K562 (cell line): ENCODE data around the gene C2orf42. TPM values are rescaled to one million over a fixed set of nuclear protein-coding genes. Genes with fewer than 3 reads are reported as not detected.

Source experiments
- CHD1 ChIP-seq: fragments of 200-600 bp; sonication (generic); IDR thresholded peaks from one replicate; pipeline ENCODE4 v1.6.1; 2012; ENCODE audit warnings: mild to moderate bottlenecking, moderate library complexity, low read length, inconsistent platforms
- CHD7 ChIP-seq: fragments of 200-600 bp; sonication (generic); IDR thresholded peaks from one replicate; pipeline ENCODE4 v1.6.1; 2012; ENCODE audit warnings: mild to moderate bottlenecking, low read depth, low read length, inconsistent platforms
- FOXP1 ChIP-seq: sonication (generic); formaldehyde crosslinking; IDR thresholded peaks from 2 replicates; pipeline ENCODE4 v1.8.0; 2022; ENCODE audit warnings: mild to moderate bottlenecking, missing genetic modification reagents
- NCOR1 ChIP-seq: fragments of 450-650 bp; IDR thresholded peaks from 2 replicates; pipeline ENCODE4 v1.6.1; 2016; ENCODE audit warnings: mild to moderate bottlenecking, moderate library complexity
- POLR2G ChIP-seq: fragments of 200-400 bp; formaldehyde crosslinking; IDR thresholded peaks from 2 replicates; pipeline ENCODE4 v1.6.1; 2017; ENCODE audit warnings: low read depth, mild to moderate bottlenecking, antibody characterized with exemption, low read length, moderate library complexity
- ZFP30 ChIP-seq: fragments of 250-450 bp; sonication (Bioruptor Pico); IDR thresholded peaks from 2 replicates; pipeline ENCODE4 v1.8.0; 2022; ENCODE audit warnings: moderate library complexity, mild to moderate bottlenecking, inconsistent platforms, borderline replicate concordance
- ZMIZ1 ChIP-seq, 2 experiments: fragments of 150-350 bp in 1 of 2; IDR thresholded peaks; 2 replicates each; pipeline ENCODE4 v1.6.1; 2012 to 2016; ENCODE audit warnings: low read depth in 2 of 2, low read length in 2 of 2, mild to moderate bottlenecking in 1 of 2, moderate library complexity in 1 of 2
- ZNF24 ChIP-seq: fragments of 450-650 bp; IDR thresholded peaks from 2 replicates; pipeline ENCODE4 v1.6.1; 2016
- ZNF507 ChIP-seq: conservative IDR thresholded peaks from 2 replicates; pipeline ENCODE4 v1.6.1; 2017; ENCODE audit warnings: missing genetic modification characterization, missing compliant biosample characterization
- polyA plus RNA-seq, 8 experiments: library from polyadenylated mRNA; depleted of rRNA in 4 of 8; stranded (reverse) in 5 of 8; unstranded in 3 of 8; fragments of >200 nt; fragmentation: Nextera tagmentation in 2 of 8; fragmentation: Illumina TruSeq in 1 of 8; extraction: Ambion mirVana in 2 of 8; extraction: Trizol in 1 of 8; gene quantifications; 2 replicates each; pipeline versions ENCODE4 v1.2.1 to v1.2.3, GENCODE V29; 2011 to 2014; ENCODE audit warnings: inconsistent platforms in 1 of 8, missing spikeins in 1 of 8
- total RNA-seq, 7 experiments: library from RNA; depleted of rRNA in 6 of 7; stranded (reverse); fragments of >200 nt in 6 of 7; fragmentation: Illumina TruSeq in 2 of 7; extraction: Trizol in 2 of 7; gene quantifications; 2 replicates each; pipeline versions ENCODE4 v1.2.1 to v1.2.3, GENCODE V29; 2011 to 2021; ENCODE audit warnings: low replicate concordance in 1 of 7

C2orf42 gene
- total and polyA plus RNA-seq, 9 of the 15 experiments (the other 6 are each of a cell fraction or from before 2014, with no cell fraction given): 4.6 to 10.9 (median 7.5) TPM

GRCh38 chr2:70121627-70122372, 69.0 kb downstream of the C2orf42 start (continued):
- no peak for TF ChIP-seq CHD7
- no peak for TF ChIP-seq ZFP30 (CRISPR knock-in tag)
- no peak for TF ChIP-seq NCOR1
- no peak for TF ChIP-seq ZNF507
- TF ChIP-seq CHD1: no peak
- no peak for TF ChIP-seq ZMIZ1 (IDR thresholded peaks at IDR 0.05; ENCODE audit: low read depth in 2 of 2, low read length in 2 of 2)
- no peak for TF ChIP-seq FOXP1 (CRISPR knock-in tag)
- TF ChIP-seq POLR2G: no peak
- no peak for TF ChIP-seq ZNF24
